Memory B cell (primary cell): Measurements from ENCODE around the gene EPM2A.
"Not testable (repeated sequence)": the region's sequence is repeated elsewhere in the genome, so short reads cannot be mapped to it uniquely, and the experiment has no call there.

ENCODE experiments used
- ATAC-seq: fragments of 150-1000 bp; cut with Tn5 transposase; 2 replicates; pipeline ENCODE4 v1.10.0; 2021; ENCODE audit warnings: low read depth, mild to moderate bottlenecking, moderate library complexity
- DNase-seq, 2 donors: peaks; one replicate each; pipeline ENCODE4 v3.0.0; 2022; ENCODE audit warnings: low spot score in 2 of 2
- H3K27ac Mint-ChIP-seq: one replicate; pipeline ENCODE4 v1.8.0; 2022; ENCODE audit warnings: mild to moderate bottlenecking, moderate library complexity, mixed read lengths
- H3K27me3 Mint-ChIP-seq: one replicate; pipeline ENCODE4 v1.8.0; 2022; ENCODE audit warnings: mixed read lengths
- H3K36me3 Mint-ChIP-seq: one replicate; pipeline ENCODE4 v1.8.0; 2022; ENCODE audit warnings: mild to moderate bottlenecking, mixed read lengths
- H3K4me1 Mint-ChIP-seq: one replicate; pipeline ENCODE4 v1.8.0; 2022; ENCODE audit warnings: mixed read lengths
- H3K4me3 Mint-ChIP-seq: one replicate; pipeline ENCODE4 v1.8.0; 2022; ENCODE audit warnings: mild to moderate bottlenecking, moderate library complexity, mixed read lengths
- H3K9me3 Mint-ChIP-seq: one replicate; pipeline ENCODE4 v1.8.0; 2022; ENCODE audit warnings: mixed read lengths

EPM2A gene

DNA sequence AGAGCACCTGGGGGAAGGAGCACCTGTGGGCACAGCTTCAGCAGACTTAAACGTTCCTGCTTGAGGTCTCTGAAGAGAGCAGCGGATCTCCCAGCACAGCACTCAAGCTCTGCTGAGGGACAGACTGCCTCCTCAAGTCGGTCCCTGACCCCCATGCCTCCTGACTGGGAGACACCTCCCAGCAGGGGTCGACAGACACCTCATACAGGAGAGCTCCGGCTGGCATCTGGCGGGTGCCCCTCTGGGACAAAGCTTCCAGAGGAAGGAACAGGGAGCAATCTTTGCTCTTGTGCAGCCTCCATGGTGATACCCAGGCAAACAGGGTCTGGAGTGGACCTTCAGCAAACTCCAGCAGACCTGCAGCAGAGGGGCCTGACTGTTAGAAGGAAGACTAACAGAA lies 7.2 kb upstream of the EPM2A start:
- DNase-seq, H3K27ac Mint-ChIP-seq, H3K4me3 Mint-ChIP-seq, H3K9me3 Mint-ChIP-seq, H3K36me3 Mint-ChIP-seq, H3K27me3 Mint-ChIP-seq, H3K4me1 Mint-ChIP-seq, ATAC-seq: not testable (repeated sequence)

DNA sequence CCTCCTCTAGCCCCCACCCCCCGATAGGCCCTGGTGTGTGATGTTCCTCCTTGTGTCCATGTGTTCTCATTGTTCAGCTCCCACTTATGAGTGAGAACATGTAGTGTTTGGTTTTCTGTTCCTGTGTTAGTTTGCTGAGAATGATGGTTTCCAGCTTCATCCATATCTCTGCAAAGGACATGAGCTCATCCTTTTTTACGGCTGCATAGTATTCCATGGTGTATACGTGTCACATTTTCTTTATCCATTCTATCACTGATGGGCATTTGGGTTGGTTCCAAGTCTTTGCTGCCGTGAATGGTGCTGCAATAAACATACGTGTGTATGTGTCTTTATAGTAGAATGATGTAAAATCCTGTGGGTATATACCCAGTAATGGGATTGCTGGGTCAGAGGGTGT lies 4.4 kb upstream of the EPM2A start:
- not testable (repeated sequence) for H3K27me3 Mint-ChIP-seq, H3K4me3 Mint-ChIP-seq, H3K27ac Mint-ChIP-seq, ATAC-seq, H3K9me3 Mint-ChIP-seq, H3K4me1 Mint-ChIP-seq, DNase-seq, H3K36me3 Mint-ChIP-seq

DNA sequence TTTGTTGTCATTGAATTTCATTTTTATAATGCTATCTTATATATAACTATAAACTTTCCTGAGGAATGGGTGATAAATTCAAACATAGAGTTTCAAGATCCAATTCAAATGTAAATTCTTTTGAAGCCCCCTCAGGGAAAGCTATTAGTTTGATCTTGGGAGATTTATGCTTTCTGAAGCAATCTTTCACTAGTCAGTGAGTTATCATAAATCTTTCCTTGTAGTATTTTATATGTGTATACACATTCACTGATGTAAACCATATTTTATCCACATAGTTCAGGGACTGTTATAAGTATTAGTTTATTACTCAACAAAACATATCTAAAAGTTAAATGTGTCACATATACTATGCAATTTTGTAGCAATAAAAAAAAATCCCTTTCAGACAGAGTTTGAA lies 2.9 kb upstream of the EPM2A start:
- Mint-ChIP-seq H3K27ac (no peak overlapping the region), H3K9me3 (no peaks in the 10 kb centered on the region), H3K4me3 (no peak overlapping the region), H3K27me3 (no peaks in the 10 kb centered on the region), H3K36me3 (peaks cover 2% of the 10 kb centered on the region), H3K4me1 (no peaks in the 10 kb centered on the region)
- DNase-seq (no peak), ATAC-seq (no peak)

DNA sequence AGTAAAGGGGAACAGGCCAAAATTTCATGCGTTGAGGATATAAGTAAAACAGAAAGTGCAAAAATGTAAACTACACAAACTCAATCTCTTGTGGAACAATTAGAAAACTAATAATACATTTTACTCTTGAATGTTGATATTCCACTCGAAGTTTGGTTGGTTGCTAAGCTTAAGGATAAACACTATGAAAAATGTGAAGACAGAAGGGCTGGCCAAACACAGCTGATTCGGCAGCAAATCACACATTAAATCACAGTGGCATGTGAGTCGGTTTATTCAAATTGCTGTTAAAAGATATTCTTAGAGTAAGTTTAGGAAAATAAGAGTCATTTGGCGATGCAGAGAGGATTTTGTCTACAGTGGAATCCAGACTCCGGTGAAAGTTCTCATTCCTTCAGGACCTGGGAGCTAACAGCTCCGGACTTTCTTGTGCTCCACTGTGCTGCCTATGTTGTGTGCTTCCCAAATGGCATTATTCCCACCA lies 1.4 kb upstream of the EPM2A start:
- Mint-ChIP-seq H3K27ac (peak overlapping the region; percentile 96), H3K9me3 (no peaks in the 10 kb centered on the region), H3K27me3 (no peaks in the 10 kb centered on the region), H3K4me1 (no peaks in the 10 kb centered on the region), H3K4me3 (peak overlapping the region; percentile 52), H3K36me3 (peaks cover 2% of the 10 kb centered on the region)
- no peak for ATAC-seq
- no peak for DNase-seq

DNA sequence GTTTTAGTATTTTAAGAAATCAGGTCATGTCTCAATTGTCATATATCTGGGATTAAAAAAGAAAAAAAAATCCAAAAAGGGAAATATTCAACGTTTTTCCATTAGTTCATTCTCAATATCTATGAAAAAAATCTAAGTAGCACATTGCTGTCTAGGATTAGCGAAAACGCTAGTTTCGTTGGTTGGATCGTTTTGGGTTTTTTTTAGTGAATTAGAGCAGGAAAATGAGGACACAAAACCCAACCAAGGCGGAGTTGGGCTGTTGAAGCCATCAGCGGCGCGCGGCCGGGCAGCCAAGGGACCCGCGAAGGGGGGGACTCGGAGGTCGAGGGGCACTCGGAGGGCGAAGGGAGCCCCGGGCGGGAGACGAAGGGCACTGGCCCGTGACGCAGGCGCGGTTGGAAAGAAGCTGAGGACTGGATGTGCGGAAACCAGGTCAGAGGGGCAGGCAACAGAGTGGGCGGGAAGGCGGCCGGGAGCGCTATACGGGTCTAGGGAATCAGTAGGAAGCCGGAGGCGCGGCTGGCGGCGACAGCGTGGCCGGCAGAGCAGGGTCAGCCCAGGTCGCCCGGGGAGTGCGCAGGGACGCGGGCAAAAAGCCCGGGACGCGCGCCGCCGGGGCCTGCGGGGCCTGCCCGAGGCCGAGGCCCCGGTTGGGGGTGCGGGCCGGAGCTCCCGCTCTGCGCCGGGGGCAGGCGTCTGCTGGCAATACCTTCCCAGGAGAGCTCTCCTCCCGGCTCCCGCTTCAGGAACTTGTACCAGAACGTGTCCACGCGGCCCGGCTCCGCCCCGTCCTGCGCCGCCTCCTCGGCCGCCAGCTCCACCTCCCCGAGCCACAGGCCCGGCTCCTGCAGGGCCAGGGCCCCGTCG lies 599 bp downstream of the EPM2A start:
- peak; percentile 56 for ATAC-seq
- no peaks in the 10 kb centered on the region for H3K27me3 Mint-ChIP-seq
- H3K4me1 Mint-ChIP-seq: peaks cover 10% of the 10 kb centered on the region

DNA sequence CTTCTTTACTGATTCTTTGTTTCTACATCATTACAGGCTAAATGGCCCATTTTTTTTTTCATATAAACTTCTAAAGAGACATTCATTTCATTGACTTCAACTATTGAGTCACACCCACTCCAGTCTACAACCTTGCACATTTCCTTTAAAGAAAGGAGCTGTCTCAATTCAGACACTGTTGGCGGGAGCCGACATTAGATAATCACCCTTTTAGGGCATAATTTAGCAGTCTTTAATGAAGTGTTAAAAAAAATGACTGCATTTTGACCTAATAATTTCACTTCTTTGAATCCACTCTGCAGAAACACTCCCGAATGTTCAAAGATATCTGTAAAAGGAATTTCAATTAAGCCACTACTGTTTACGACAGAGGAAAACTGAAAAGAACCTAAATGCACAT lies 1.5 kb downstream of the EPM2A start:
- Mint-ChIP-seq H3K27me3 (no peaks in the 10 kb centered on the region), H3K4me3 (no peak overlapping the region)
- no peak for ATAC-seq

More for the DNA sequence above, 599 bp downstream of the EPM2A start:
- peak overlapping the region; percentile 96 for H3K27ac Mint-ChIP-seq
- H3K4me3 Mint-ChIP-seq: peak overlapping the region; percentile 97
- H3K36me3 Mint-ChIP-seq: peaks cover 8% of the 10 kb centered on the region
- H3K9me3 Mint-ChIP-seq: peaks cover 3% of the 10 kb centered on the region
- DNase-seq: peak; percentile 25 to 69

DNA sequence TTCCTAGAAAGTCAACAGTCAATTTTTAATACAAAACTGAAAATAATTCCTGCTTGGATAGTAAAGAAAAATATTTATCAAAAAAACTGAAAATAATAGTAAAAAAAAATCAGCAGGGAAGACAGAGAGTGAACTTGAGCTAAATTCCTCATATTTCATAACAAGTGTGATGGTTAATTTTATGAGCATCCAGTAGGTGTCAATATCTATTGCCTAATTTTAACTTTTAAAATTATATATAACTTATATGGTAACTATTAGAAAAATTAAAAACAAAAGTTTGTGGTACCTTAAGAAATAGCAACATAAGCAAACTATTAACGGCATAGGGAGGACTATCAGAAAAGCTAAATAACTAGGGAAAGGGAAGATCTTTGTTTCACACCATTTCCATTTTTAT lies 2.1 kb downstream of the EPM2A start:
- peaks cover 6% of the 10 kb centered on the region for H3K9me3 Mint-ChIP-seq
- DNase-seq (no peak), ATAC-seq (no peak)
- H3K27ac Mint-ChIP-seq: no peak overlapping the region
- H3K4me3 Mint-ChIP-seq: no peak overlapping the region
- H3K36me3 Mint-ChIP-seq: peaks cover 15% of the 10 kb centered on the region
- no peaks in the 10 kb centered on the region for H3K27me3 Mint-ChIP-seq
- peaks cover 12% of the 10 kb centered on the region for H3K4me1 Mint-ChIP-seq

More for the DNA sequence above, 1.5 kb downstream of the EPM2A start:
- Mint-ChIP-seq H3K4me1 (peaks cover 12% of the 10 kb centered on the region), H3K9me3 (peaks cover 6% of the 10 kb centered on the region), H3K27ac (peak overlapping the region; percentile 96), H3K36me3 (peaks cover 11% of the 10 kb centered on the region)
- DNase-seq: no peak

DNA sequence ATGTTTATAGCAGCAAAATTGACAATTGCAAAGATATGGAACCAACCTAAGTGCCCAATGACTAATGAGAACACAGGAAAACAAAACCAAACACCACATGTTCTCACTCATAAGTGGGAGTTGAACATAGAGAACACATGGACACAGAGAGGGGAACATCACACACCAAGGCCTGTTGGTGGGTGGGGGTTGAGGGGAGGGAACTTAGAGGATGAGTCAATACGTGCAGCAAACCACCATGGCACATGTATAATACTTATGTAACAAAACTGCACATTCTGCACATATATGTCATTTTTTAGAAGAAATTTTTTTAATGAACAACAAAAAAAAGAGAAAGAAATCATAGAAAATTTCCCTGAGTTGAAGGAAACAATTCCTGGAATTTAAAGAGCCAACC lies 3.9 kb downstream of the EPM2A start:
- H3K4me3 Mint-ChIP-seq: no peak overlapping the region
- DNase-seq (no peak), ATAC-seq (no peak)
- peaks cover 22% of the 10 kb centered on the region for H3K36me3 Mint-ChIP-seq
- no peaks in the 10 kb centered on the region for H3K27me3 Mint-ChIP-seq
- peaks cover 17% of the 10 kb centered on the region for H3K4me1 Mint-ChIP-seq
- H3K27ac Mint-ChIP-seq: no peak overlapping the region
- peaks cover 9% of the 10 kb centered on the region for H3K9me3 Mint-ChIP-seq

DNA sequence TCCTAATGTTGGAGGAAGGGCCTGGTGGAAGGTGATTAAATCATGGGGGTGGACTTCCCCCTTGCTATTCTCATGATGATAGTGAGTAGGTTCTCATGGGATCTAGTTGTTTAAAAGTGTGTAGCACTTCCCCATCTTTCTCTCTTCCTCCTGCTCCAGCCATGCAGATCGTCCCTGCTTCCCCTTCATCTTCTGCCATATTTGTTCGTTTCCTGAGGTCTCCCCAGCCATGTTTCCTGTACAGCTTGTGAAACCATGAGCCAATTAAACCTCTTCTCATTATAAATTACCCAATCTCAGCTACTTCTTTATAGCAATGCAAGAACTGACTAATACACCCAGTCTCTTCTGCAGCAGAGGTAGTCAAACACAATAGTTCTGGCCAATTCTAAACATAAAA lies 5.4 kb downstream of the EPM2A start:
- no peak overlapping the region for H3K4me3 Mint-ChIP-seq
- peak overlapping the region; percentile 46 for H3K27ac Mint-ChIP-seq
- H3K36me3 Mint-ChIP-seq: peaks cover 22% of the 10 kb centered on the region
- H3K27me3 Mint-ChIP-seq: no peaks in the 10 kb centered on the region
- DNase-seq: no peak
- ATAC-seq: peak; percentile 12
- peaks cover 17% of the 10 kb centered on the region for H3K4me1 Mint-ChIP-seq
- H3K9me3 Mint-ChIP-seq: peaks cover 9% of the 10 kb centered on the region

DNA sequence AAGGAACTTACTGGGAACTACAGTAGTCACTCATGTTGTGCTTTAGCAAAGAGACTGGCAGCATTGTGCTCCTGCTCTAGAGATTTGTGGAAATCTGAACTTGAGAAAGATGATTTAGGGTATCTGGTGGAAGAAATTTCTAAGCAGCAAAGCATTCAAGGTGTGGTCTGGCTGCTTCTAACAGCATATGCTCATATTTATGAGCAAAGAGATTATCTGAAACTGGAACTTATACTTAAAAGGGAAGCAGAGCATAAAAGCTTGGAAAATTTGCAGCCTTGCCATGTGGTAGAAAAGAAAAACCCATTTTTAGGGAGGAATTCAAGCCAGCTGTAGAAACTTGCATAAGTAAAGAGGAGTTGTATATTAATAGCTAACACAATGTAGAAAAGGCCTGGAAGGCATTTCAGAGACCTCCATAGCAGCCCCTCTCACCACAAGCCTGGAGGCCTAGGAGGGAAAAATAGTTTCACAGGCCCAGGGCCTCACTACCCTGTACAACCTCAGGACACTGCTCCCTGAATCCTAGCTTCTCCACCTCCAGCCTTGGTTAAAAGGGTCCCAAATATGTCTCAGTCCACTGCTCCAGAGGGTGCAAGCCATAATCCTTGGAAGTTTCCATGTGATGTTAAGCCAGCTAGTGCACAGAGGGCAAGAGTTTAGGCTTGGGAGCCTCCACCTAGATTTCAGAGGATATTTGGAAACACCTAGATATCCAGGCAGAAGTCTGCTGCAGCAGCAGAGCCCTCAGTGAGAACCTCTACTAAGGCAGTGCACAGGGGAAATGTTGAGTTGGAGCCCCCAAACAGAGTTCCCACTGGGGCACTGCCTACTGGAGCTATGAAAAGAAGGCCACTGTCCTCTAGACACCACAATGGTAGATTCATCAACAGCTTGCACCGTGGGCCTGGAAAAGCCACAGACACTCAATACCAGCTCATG lies 6.6 kb downstream of the EPM2A start:
- no peak overlapping the region for H3K4me3 Mint-ChIP-seq
- peaks cover 23% of the 10 kb centered on the region for H3K36me3 Mint-ChIP-seq
- DNase-seq (no peak), ATAC-seq (no peak)
- H3K27me3 Mint-ChIP-seq: no peaks in the 10 kb centered on the region
- H3K27ac Mint-ChIP-seq: no peak overlapping the region
- peaks cover 12% of the 10 kb centered on the region for H3K9me3 Mint-ChIP-seq
- peaks cover 17% of the 10 kb centered on the region for H3K4me1 Mint-ChIP-seq

DNA sequence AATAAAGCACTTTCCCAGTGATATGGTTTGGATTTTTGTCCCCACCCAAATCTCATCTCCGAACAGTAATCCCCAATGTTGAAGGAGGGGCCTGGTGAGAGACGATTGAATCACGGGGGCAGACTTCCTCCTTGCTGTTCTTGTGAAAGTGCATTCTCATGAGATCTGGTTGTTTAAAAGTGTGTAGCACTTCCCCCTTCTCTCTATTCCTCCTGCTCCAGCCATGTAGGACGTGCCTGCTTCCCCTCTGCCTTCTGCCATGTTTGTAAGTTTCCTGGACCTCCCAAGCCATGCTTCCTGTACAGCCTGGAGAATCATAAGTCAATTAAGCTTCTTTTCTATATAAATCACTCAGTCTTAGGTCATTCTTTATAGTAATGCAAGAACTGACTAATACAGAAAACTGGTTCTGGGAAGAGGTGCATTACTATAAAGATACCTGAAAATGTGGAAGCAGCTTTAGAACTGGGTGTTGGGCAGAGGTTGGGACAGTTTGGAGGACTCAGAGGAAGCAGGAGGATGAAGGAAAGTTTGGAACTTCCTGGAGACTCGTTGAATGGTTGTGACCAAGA lies 7.4 kb downstream of the EPM2A start:
- DNase-seq (no peak), ATAC-seq (no peak)
- H3K4me3 Mint-ChIP-seq: no peak overlapping the region
- peaks cover 23% of the 10 kb centered on the region for H3K36me3 Mint-ChIP-seq
- peak overlapping the region; percentile 30 for H3K27ac Mint-ChIP-seq
- peaks cover 17% of the 10 kb centered on the region for H3K4me1 Mint-ChIP-seq
- H3K9me3 Mint-ChIP-seq: peaks cover 12% of the 10 kb centered on the region
- no peaks in the 10 kb centered on the region for H3K27me3 Mint-ChIP-seq

DNA sequence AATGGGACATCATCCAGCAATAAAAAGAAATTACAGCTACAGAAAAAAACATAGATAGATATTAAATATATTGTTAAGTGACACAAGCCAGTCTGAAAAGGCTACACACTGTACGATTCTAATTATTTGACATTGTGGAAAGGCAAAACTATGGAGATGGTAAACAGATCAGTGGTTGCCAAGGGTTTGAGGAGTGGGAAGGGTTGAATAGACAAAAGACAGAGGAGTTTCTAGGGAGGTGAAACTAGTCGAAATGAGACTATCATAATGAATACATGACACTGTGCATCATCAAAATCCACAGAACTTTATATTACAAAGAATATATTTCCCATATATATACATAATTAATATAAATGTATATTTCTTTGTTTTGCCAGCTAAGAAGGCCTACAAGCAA lies 9.8 kb downstream of the EPM2A start:
- Mint-ChIP-seq H3K27me3 (no peaks in the 10 kb centered on the region), H3K36me3 (peaks cover 29% of the 10 kb centered on the region), H3K4me1 (peaks cover 14% of the 10 kb centered on the region), H3K4me3 (no peak overlapping the region), H3K27ac (no peak overlapping the region), H3K9me3 (peaks cover 14% of the 10 kb centered on the region)
- no peak for DNase-seq
- ATAC-seq: no peak

DNA sequence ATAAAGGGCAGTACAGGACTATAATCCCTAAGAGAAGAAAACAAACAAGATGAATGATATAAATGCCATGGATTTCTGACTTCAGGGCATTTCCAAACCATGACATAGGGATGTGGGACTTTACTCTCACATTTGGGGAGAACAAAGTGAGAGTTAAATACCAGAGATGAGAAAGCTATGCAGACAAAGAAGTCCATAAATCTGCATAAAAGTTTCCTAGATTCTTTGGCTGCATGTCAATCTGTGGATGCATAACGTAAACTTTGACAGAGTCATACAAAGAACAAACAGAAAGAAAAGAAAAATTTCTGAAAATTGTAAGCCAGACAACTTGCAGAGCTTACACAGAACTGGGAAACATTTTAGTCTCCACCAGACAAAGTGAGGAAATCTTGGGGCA lies 11.7 kb downstream of the EPM2A start:
- H3K9me3 Mint-ChIP-seq: peaks cover 8% of the 10 kb centered on the region
- peaks cover 22% of the 10 kb centered on the region for H3K36me3 Mint-ChIP-seq
- no peak overlapping the region for H3K27ac Mint-ChIP-seq
- peaks cover 4% of the 10 kb centered on the region for H3K4me1 Mint-ChIP-seq
- DNase-seq: no peak
- no peak for ATAC-seq
- no peaks in the 10 kb centered on the region for H3K27me3 Mint-ChIP-seq
- H3K4me3 Mint-ChIP-seq: no peak overlapping the region

DNA sequence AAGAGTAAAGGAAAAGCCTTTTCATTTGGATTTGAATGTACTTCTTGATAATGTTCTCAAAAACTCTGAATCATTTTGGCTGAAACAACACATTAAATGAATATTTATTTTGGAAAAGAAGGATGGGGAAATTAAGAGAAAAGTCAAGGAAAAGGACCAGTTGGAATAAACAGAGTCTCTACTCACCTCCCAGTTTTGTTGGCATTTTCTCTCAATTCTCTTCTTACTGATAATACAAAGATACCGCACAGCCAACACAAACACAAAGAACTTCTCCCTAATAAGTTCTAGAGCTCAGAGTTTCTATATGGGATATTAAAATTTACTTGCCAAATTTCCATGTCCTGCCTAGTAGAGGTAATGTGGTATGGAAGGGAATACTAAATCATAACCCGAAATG lies 13.1 kb downstream of the EPM2A start:
- no peaks in the 10 kb centered on the region for H3K27me3 Mint-ChIP-seq
- H3K4me1 Mint-ChIP-seq: no peaks in the 10 kb centered on the region
- peaks cover 5% of the 10 kb centered on the region for H3K9me3 Mint-ChIP-seq
- ATAC-seq: no peak
- DNase-seq: no peak
- no peak overlapping the region for H3K4me3 Mint-ChIP-seq
- peaks cover 17% of the 10 kb centered on the region for H3K36me3 Mint-ChIP-seq
- H3K27ac Mint-ChIP-seq: no peak overlapping the region
